Body of pancreas (tissue), 4 donors: ENCODE measurements around the gene SUV39H1. TPM values are rescaled to one million over a fixed set of nuclear protein-coding genes. Genes with fewer than 3 reads are reported as not detected.

Source experiments
- ATAC-seq: fragments of 150-250 bp; one replicate; pipeline ENCODE4 v1.9.1; 2016
- DNase-seq, 4 donors: peaks; one replicate each; pipeline ENCODE4 v3.0.0-alpha.2; 2019
- H3K27ac ChIP-seq, 4 donors: fragments of 200-600 bp; sonication (generic); 1 replicate in 3 of 4; 2 replicates in 1 of 4; pipeline versions ENCODE4 v1.5.1 to v1.6.1; 2016 to 2019; ENCODE audit warnings: mild to moderate bottlenecking in 1 of 4, mixed read lengths in 1 of 4, moderate library complexity in 1 of 4
- H3K27me3 ChIP-seq, 2 donors: fragments of 200-600 bp; sonication (generic); one replicate each; pipeline ENCODE4 v1.6.0; 2016; ENCODE audit warnings: mild to moderate bottlenecking in 1 of 2
- H3K36me3 ChIP-seq, 2 donors: fragments of 200-600 bp; sonication (generic); replicated peaks in 1 of 2; 2 replicates each; pipeline ENCODE4 v1.5.1; 2016; ENCODE audit warnings: low read depth in 2 of 2; ENCODE audit not compliant: insufficient read depth in 1 of 2
- H3K4me1 ChIP-seq: fragments of 200-600 bp; sonication (generic); one replicate; pipeline ENCODE4 v1.6.0; 2016
- H3K4me3 ChIP-seq, 2 donors: fragments of 200-600 bp; sonication (generic); 1 replicate in 1 of 2; 2 replicates in 1 of 2; pipeline ENCODE4 v1.5.1; 2016 to 2019
- H3K9me3 ChIP-seq, 3 donors: fragments of 200-600 bp; sonication (generic); 1 replicate in 2 of 3; 2 replicates in 1 of 3; pipeline ENCODE4 v1.5.1; 2016
- POLR2A ChIP-seq, 3 donors: fragments of 450-650 bp; IDR thresholded peaks; one replicate each; pipeline ENCODE4 v1.6.1; 2016; ENCODE audit warnings: antibody characterized with exemption in 3 of 3, mild to moderate bottlenecking in 2 of 3
- WGBS, 2 donors: methylation state at CpG; one replicate each; pipeline ENCODE4 v1.1.5; 2017; 5-methylcytosine and 5-hydroxymethylcytosine counted together
- intact Hi-C: fragments of 100-400 bp; cut with DNase I; formaldehyde crosslinking; loops from one replicate; pipeline ENCODE4 v1.15.1; 2023
- total RNA-seq, 2 donors: library from RNA; depleted of rRNA; stranded (reverse); fragments of >200 nt; gene quantifications; one replicate each; pipeline ENCODE4 v1.1.0, GENCODE V29; 2016
- TF ChIP-seq, protein P1 (sequence below), 7 experiments: fragments of 450-650 bp in 4 of 7; fragments of 200-600 bp in 3 of 7; sonication (generic) in 3 of 7; IDR thresholded peaks; one replicate each; pipeline ENCODE4 v1.5.1; 2016 to 2019; ENCODE audit warnings: antibody characterized with exemption in 7 of 7

The SUV39H1 gene
- total RNA-seq, 2 donors from 2014 or later: 2.1 to 2.6 TPM

DNA sequence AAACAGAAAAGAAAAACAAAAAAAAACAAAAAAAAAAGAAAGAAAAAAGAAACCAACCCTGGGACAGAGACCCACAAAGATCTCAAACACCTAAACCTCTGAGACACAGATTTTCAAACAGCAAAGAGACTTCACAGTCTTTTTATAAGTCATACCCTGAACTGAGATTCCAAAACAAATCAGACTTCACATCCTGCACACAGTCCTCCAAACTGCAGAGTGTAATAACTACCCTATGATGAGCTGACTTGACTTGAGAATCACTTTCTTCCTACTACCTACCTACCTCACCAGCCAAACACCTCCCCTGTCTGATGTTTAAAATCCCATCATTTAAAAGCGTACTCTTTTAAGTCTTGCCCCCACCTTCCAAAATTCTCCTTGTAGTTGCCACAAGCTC is 39.8 kb downstream of the SUV39H1 start:
- H3K4me3 ChIP-seq: no peak overlapping the region
- H3K4me1 ChIP-seq: peaks cover 5% of the 10 kb centered on the region
- intact Hi-C loops: no loop called here
- no peak overlapping the region for H3K27ac ChIP-seq
- ATAC-seq (no peak), DNase-seq (no peak)
- H3K36me3 ChIP-seq: no peaks in the 10 kb centered on the region
- TF ChIP-seq, protein P1, sequence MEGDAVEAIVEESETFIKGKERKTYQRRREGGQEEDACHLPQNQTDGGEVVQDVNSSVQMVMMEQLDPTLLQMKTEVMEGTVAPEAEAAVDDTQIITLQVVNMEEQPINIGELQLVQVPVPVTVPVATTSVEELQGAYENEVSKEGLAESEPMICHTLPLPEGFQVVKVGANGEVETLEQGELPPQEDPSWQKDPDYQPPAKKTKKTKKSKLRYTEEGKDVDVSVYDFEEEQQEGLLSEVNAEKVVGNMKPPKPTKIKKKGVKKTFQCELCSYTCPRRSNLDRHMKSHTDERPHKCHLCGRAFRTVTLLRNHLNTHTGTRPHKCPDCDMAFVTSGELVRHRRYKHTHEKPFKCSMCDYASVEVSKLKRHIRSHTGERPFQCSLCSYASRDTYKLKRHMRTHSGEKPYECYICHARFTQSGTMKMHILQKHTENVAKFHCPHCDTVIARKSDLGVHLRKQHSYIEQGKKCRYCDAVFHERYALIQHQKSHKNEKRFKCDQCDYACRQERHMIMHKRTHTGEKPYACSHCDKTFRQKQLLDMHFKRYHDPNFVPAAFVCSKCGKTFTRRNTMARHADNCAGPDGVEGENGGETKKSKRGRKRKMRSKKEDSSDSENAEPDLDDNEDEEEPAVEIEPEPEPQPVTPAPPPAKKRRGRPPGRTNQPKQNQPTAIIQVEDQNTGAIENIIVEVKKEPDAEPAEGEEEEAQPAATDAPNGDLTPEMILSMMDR (IDR thresholded peaks at IDR 0.05): no peak
- no peak for TF ChIP-seq POLR2A (IDR thresholded peaks at IDR 0.05)
- no peaks in the 10 kb centered on the region for H3K27me3 ChIP-seq
- H3K9me3 ChIP-seq: no peaks in the 10 kb centered on the region
- 87 to 89% methylated on average over 1 of the region's 1 CpG for WGBS, 2 donors

DNA sequence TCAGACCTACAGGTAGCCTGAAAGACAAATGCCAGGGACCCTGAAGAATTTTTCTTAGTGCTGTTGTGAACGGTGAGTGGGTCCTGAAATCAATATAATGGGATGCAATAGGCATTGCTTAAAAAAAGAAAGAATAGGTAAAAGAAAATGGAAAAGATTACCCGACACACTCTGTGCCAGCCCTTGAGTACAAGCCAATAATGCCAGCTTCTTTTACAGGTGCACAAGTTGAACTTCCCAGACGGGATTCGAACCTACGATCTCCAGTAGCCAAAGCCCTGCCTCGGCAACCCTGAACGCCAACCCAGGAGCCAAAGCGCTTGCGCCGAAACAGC is 40.3 kb downstream of the SUV39H1 start:
- intact Hi-C loops: no loop called here
- H3K27ac ChIP-seq: peak overlapping the region in 2 of 4 donors; percentile 37 to 91
- no peak for TF ChIP-seq POLR2A (IDR thresholded peaks at IDR 0.05)
- TF ChIP-seq, protein P1 (IDR thresholded peaks at IDR 0.05): no peak
- peaks cover 5% of the 10 kb centered on the region for H3K4me1 ChIP-seq
- H3K27me3 ChIP-seq: no peaks in the 10 kb centered on the region
- H3K36me3 ChIP-seq: no peaks in the 10 kb centered on the region
- H3K9me3 ChIP-seq: no peaks in the 10 kb centered on the region
- DNase-seq (no peak), ATAC-seq (no peak)
- WGBS, 2 donors: 7 to 10% methylated on average over 2 to 10 of the region's 10 CpGs
- no peak overlapping the region for H3K4me3 ChIP-seq

DNA sequence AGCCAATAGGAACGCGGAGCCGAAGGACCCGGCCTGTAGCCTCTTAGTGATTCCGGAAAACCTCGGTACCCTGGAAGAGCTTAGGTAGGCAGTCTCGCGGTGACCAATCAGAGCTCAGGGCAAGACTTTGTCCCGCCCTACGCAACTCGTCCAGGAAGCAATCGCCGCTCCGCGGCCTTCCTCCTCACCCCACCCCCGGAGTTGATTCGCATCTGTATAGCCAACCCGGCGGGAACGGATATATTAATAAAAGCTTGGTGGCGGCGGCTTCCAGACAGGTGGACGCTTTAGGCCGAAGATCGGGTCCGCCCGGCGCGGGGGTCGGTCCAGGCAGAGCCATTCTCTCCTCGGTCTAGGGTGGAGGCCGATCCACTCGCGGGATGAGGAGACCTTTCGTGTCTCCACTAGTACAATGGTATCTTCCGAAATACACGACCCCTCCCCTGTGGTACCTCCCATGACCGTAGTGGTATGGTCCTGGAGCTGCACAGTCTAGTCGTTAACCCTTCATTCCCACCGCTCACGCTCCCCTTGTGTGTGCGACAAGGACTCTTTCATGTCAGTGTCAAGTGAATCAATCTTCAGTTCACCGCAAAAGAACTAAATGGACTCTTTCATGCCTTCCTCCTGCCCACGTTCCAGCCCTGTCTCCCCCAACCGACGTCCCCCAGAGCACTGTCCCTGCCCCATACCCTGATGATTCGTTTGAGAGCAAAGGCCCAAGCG is 40.8 kb downstream of the SUV39H1 start:
- peak overlapping the region in 1 of 2 donors; percentile 37 for H3K4me3 ChIP-seq
- intact Hi-C loops: no loop called here
- 0 to 1% methylated on average over 6 to 48 of the region's 48 CpGs for WGBS, 2 donors

DNA sequence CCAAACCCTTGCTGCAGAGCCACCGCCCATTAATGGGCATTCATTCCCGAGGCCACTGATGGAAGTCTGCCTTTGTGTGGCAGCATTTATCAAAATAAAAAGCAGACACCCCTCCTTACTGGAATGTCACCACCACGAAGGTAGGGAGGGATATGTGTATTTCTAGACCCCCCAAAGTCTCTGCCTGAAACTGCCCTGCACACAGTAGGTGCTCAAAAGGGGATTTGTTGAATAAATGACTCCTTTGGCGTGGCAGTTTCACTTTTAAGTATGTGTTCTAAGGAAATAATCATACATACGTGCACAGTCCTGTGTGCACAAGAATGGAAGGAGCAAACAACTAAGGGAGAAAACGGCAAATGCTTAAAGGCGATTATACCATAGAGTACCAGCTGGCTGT is 41.4 kb downstream of the SUV39H1 start:
- intact Hi-C loops: no loop called here
- TF ChIP-seq, protein P1 (IDR thresholded peaks at IDR 0.05): no peak
- no peak for TF ChIP-seq POLR2A (IDR thresholded peaks at IDR 0.05)
- Histone ChIP-seq H3K27me3 (no peaks in the 10 kb centered on the region), H3K4me3 (no peak overlapping the region), H3K9me3 (no peaks in the 10 kb centered on the region), H3K27ac (peak overlapping the region; percentile 74 to 93 (median 86)), H3K36me3 (no peaks in the 10 kb centered on the region), H3K4me1 (peaks cover 5% of the 10 kb centered on the region)
- DNase-seq (no peak), ATAC-seq (no peak)
- WGBS, 2 donors: 42 to 67% methylated on average over 4 to 7 of the region's 7 CpGs

More for the DNA sequence above, 40.8 kb downstream of the SUV39H1 start:
- H3K27ac ChIP-seq: peak overlapping the region; percentile 74 to 93 (median 86)
- H3K4me1 ChIP-seq: peaks cover 5% of the 10 kb centered on the region
- H3K9me3 ChIP-seq: no peaks in the 10 kb centered on the region
- peak; percentile 89 to 96 (median 92) for DNase-seq
- TF ChIP-seq, protein P1 (IDR thresholded peaks at IDR 0.05): no peak
- peak; percentile 42 to 80 (median 75) for TF ChIP-seq POLR2A (IDR thresholded peaks at IDR 0.05)
- peak; percentile 100 for ATAC-seq
- no peaks in the 10 kb centered on the region for H3K27me3 ChIP-seq
- no peaks in the 10 kb centered on the region for H3K36me3 ChIP-seq

DNA sequence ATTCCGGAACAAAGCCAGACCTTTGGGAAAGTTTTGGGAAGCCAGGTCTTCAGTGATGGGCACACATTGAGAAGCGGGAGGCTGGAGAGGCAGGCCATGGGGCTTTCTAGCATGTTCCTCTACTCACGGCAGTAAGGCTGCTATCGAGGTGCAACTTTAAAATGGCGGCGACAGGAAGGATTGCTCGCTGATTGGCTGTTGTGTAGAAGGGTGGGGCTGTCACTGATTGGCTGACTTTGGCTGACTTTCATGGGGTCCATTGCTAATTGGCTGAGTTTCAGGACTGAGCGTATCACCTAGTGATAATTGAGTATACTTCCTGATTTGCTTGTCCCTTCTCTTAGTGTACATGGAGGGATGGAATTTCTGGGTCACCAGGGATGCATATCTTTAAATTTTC is 45.3 kb downstream of the SUV39H1 start:
- 87 to 92% methylated on average over 6 to 8 of the region's 8 CpGs for WGBS, 2 donors

More for the DNA sequence above, 45.3 kb downstream of the SUV39H1 start:
- DNase-seq (no peak), ATAC-seq (no peak)
- intact Hi-C loops: no loop called here
- Histone ChIP-seq H3K4me1 (peaks cover 5% of the 10 kb centered on the region), H3K4me3 (no peak overlapping the region), H3K36me3 (no peaks in the 10 kb centered on the region), H3K27me3 (no peaks in the 10 kb centered on the region), H3K27ac (no peak overlapping the region), H3K9me3 (no peaks in the 10 kb centered on the region)
- TF ChIP-seq, protein P1 (IDR thresholded peaks at IDR 0.05): no peak
- TF ChIP-seq POLR2A (IDR thresholded peaks at IDR 0.05): no peak
